IPS DF 6.9 (cell line): ENCODE results near the gene PRND.
"Not testable (repeated sequence)": the region's sequence is repeated elsewhere in the genome, so short reads cannot be mapped to it uniquely, and the experiment has no call there.

Experiments used
- DNase-seq: peaks from one replicate; pipeline ENCODE4 v3.0.0-alpha.2; 2013; ENCODE audit warnings: low read depth, low spot score
- H3K27ac ChIP-seq: one replicate; pipeline ENCODE4 v1.5.1; 2013; ENCODE audit warnings: low read length, control low read depth
- H3K27me3 ChIP-seq: 2 replicates; pipeline ENCODE4 v1.6.1; 2013; ENCODE audit warnings: mild to moderate bottlenecking, low read length; ENCODE audit not compliant: control insufficient read depth, insufficient read depth
- H3K36me3 ChIP-seq: 2 replicates; pipeline ENCODE4 v1.6.1; 2013; ENCODE audit warnings: low read length; ENCODE audit not compliant: control insufficient read depth, insufficient read depth
- H3K4me1 ChIP-seq: 2 replicates; pipeline ENCODE4 v1.6.1; 2013; ENCODE audit warnings: low read length; ENCODE audit not compliant: control insufficient read depth, insufficient read depth
- H3K4me3 ChIP-seq: 2 replicates; pipeline ENCODE4 v1.5.1; 2013; ENCODE audit warnings: mild to moderate bottlenecking, low read length
- H3K9me3 ChIP-seq: 2 replicates; pipeline ENCODE4 v1.6.1; 2013; ENCODE audit warnings: low read length, inconsistent platforms; ENCODE audit not compliant: control insufficient read depth, insufficient read depth
- WGBS: extraction: QIAGEN DNeasy Blood & Tissue Kit; methylation state at CpG from one replicate; pipeline ENCODE4 v1.1.7; 2013; ENCODE audit warnings: mixed read lengths, missing lambda C conversion rate; ENCODE audit not compliant: insufficient read length, insufficient coverage; 5-methylcytosine and 5-hydroxymethylcytosine counted together

PRND gene

DNA sequence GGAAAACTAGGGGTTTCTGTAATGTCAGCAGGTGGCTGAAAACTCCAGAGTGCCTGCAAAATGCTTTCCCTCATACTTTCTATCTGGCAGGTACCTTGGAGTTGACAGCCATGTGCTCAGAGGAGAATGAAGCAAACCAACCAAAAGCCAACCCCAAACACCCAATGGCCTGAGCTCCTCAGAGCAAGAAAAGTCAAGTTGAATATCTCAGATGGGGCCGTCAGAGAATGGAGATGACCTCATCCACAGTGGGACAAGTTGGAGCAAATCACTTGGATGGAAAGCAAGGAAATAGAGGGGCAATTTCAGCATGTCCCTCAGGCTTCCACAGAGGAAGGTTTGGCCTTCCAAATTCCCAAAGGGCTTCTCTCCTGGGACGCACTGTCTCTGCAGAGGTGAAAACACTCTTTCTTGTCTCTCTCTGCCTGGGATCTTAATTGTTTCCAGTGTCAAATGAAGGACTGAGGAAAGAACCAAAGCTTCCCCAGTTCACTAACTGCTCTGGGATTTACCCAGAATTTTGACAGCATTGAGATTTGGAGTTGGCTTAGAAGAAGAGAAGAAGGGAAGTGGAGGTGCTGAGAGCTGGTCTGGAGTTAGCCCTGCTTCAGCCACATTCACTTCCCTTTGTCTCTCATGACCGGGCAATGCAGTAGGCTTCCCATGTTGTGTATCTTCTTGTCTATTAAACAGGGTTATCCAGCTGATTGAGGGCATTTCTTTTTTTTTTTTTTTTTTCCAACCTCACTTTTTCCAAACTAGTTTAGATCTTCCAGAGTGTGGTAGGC, 42.2 kb downstream of the PRND start:
- no peak for DNase-seq
- H3K27ac ChIP-seq: no peak overlapping the region
- no peaks in the 10 kb centered on the region for H3K4me1 ChIP-seq
- H3K9me3 ChIP-seq: no peaks in the 10 kb centered on the region
- WGBS: no CpG with 5 or more reads among the region's 3 CpGs
- H3K27me3 ChIP-seq: no peaks in the 10 kb centered on the region; the same call in 1 of the 2 replicates
- H3K4me3 ChIP-seq: no peak overlapping the region
- H3K36me3 ChIP-seq: no peaks in the 10 kb centered on the region

DNA sequence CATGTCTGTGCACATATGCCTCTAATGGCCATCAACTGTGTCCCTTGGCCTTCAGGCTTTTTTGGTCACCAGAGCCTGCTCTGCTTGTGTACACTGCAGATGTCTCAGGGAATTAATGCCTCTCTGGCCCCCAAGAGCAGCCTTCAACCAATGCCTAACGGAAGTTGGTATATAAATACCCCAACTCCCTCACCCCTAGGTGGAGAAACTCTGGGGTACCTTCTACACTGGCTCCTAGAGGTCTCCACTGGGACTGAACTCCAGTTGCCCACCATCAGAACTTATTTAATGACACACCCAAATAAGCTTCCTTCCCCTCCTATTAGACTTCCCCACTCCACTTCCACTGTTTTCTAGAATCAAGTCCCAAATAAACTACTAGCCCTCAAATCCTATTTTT, 43.1 kb downstream of the PRND start:
- H3K27ac ChIP-seq: no peak overlapping the region
- no peak overlapping the region for H3K4me3 ChIP-seq
- no peaks in the 10 kb centered on the region for H3K36me3 ChIP-seq
- H3K4me1 ChIP-seq: no peaks in the 10 kb centered on the region
- no peak for DNase-seq
- WGBS: no CpG with 5 or more reads among the region's 1 CpG
- H3K27me3 ChIP-seq: no peaks in the 10 kb centered on the region; the same call in 1 of the 2 replicates
- H3K9me3 ChIP-seq: no peaks in the 10 kb centered on the region

DNA sequence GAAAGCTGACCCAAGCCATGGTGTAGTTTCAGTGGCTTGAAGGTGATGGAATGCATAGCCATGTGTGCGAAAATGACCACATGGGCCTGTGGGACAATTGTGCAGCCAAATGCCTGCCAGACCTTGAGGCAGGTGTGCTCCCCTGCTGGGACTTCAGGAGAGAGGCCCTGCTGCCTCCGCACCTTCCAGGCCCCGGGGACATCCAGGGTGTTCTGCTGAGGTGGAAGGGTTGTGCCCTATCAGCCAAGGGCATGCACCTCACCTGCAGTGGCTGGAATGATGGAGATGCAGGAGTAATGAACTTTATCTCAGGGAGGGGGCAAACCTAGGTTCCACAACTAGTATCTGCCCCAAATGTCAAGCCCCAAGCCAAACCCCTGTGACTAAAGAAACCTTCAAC, 44.0 kb downstream of the PRND start:
- no peaks in the 10 kb centered on the region for H3K9me3 ChIP-seq
- H3K4me3 ChIP-seq: no peak overlapping the region
- no CpG with 5 or more reads among the region's 3 CpGs for WGBS
- no peak for DNase-seq
- no peaks in the 10 kb centered on the region; the same call in 1 of the 2 replicates for H3K27me3 ChIP-seq
- no peaks in the 10 kb centered on the region for H3K4me1 ChIP-seq
- no peaks in the 10 kb centered on the region for H3K36me3 ChIP-seq
- H3K27ac ChIP-seq: no peak overlapping the region

DNA sequence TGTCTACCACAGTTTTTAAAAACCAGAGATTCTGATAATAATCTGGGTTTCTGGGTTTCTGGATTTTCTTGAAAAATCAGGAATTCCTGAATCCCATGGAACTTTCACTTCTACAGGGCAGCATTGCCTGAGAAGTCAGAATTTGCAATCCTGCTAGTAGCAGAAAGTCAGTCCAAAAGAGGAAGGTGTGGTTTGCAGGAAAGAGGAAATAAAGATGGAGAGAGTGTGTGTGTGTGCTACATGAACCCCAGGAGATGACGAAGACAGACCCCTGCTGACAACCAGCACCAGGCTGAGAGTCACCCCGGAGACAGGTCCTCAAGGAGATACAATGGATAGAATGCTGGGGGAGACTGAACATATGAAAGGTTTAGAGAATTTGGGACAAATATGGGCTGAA, 44.9 kb downstream of the PRND start:
- DNase-seq: no peak
- no peak overlapping the region for H3K27ac ChIP-seq
- H3K4me3 ChIP-seq: no peak overlapping the region
- H3K27me3 ChIP-seq: no peaks in the 10 kb centered on the region
- peaks cover 2% of the 10 kb centered on the region for H3K9me3 ChIP-seq
- no peaks in the 10 kb centered on the region for H3K4me1 ChIP-seq
- no peaks in the 10 kb centered on the region for H3K36me3 ChIP-seq
- no CpG with 5 or more reads among the region's 2 CpGs for WGBS

DNA sequence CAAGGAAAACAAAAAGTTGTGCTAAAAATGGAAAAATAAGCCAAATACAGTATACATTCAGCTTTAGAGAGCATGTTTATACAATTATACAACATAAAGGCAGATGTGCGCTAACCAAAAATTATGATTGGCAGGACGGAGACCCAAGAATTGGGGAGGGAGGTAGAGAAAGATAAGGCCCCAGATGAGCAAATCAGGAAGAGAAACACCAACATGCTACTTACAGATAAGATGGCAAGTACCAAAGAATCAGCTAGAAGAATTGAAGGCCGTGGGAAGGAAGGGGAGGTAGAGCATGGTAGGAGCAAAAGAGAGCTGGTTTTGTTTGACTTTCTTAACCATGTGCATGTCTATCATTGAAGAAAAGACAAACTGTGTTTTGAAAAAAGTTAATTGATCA, 45.4 kb downstream of the PRND start:
- Histone ChIP-seq H3K9me3 (peaks cover 3% of the 10 kb centered on the region), H3K27ac (no peak overlapping the region), H3K27me3 (no peaks in the 10 kb centered on the region), H3K4me3 (no peak overlapping the region), H3K36me3 (no peaks in the 10 kb centered on the region), H3K4me1 (no peaks in the 10 kb centered on the region)
- no CpG with 5 or more reads among the region's 3 CpGs for WGBS
- no peak for DNase-seq

DNA sequence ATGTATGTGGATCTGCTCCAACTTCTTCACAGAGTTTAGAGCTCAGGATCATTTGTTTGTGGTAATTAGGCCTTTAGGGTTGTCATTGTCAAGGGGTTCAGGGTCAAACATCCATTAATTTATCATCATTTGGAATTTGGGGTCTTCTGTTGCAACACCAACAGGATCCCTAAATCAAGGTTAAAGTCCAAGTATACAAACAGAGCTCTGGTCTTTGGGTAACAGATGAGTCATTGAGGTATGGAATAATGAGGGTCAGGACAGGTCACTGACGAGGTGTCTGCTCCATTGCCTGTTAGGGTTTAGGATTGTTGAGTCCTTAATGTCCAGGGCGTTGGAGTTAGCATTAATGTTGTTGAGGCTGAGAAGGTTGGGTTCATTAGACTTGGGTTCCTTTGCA, 47.6 kb downstream of the PRND start:
- H3K4me3 ChIP-seq: no peak overlapping the region
- WGBS: no CpG with 5 or more reads among the region's 2 CpGs
- H3K27me3 ChIP-seq: no peaks in the 10 kb centered on the region
- H3K9me3 ChIP-seq: peaks cover 3% of the 10 kb centered on the region
- DNase-seq: no peak
- H3K4me1 ChIP-seq: no peaks in the 10 kb centered on the region
- H3K36me3 ChIP-seq: no peaks in the 10 kb centered on the region
- no peak overlapping the region for H3K27ac ChIP-seq

DNA sequence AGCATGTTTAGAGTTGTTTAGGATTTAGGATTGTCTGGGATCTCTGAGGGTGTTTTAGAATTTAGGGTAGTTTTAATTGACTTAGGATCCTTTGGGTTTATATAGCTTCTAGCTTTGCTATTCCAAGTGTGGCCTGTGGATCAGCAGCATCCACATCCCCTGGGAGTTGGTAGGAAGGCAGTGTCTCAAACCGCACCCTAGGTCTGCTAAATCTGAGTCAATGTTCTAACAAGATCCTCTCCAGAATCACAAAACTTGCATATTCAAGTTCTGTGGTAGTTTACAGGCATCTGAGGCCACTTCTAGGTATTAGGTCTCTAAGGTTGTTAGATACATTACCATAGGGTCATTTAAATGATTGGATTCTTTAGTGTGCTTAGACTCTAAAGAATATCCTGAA, 48.3 kb downstream of the PRND start:
- no peak overlapping the region for H3K27ac ChIP-seq
- no peaks in the 10 kb centered on the region for H3K4me1 ChIP-seq
- no peak for DNase-seq
- peaks cover 3% of the 10 kb centered on the region for H3K9me3 ChIP-seq
- H3K27me3 ChIP-seq: no peaks in the 10 kb centered on the region
- H3K36me3 ChIP-seq: no peaks in the 10 kb centered on the region
- no peak overlapping the region for H3K4me3 ChIP-seq
- WGBS: no CpG with 5 or more reads among the region's 1 CpG

DNA sequence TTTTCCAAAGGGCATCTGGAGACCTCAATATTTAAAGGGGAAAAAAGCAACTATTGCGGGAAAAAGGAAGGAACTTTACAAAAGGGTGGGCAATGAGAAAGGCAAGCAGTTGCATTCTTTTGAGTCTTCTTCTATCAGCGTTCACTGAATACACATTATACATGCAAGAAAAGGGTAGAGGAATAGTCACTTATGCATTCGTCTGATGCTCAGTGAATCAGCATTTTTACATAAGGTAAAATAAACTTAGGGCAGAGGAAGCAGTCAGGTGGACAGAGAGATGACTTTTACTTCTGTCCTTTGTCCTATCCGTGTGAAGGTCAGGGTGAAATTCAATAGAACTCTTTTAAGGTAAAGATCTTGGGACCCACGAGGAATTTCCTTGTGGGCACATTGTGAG, 49.3 kb downstream of the PRND start:
- Histone ChIP-seq H3K36me3 (no peaks in the 10 kb centered on the region), H3K4me3 (no peak overlapping the region), H3K4me1 (no peaks in the 10 kb centered on the region), H3K9me3 (peaks cover 3% of the 10 kb centered on the region), H3K27ac (no peak overlapping the region), H3K27me3 (no peaks in the 10 kb centered on the region)
- no peak for DNase-seq
- WGBS: no CpG with 5 or more reads among the region's 5 CpGs

DNA sequence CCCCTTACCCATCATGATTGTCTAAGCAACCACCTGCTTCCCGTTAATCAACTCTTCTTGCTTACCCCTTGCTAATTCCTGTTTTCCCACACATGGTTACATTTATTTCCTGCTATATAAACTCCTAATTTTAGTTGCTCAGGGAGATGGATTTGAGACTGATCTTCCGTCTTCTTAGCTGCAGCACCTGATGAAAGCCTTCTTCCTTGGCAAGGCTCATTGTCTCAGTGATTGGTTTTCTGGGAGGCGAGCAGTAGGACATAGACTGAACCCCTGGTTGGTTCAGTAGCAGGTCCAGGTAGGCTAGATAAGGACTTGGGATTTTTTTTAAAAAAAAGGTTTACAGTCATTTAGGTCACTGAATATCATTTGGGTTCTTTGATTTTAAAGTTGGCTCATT, 50.4 kb downstream of the PRND start:
- no peak overlapping the region for H3K27ac ChIP-seq
- no peaks in the 10 kb centered on the region for H3K36me3 ChIP-seq
- no peaks in the 10 kb centered on the region for H3K4me1 ChIP-seq
- DNase-seq: no peak
- no peaks in the 10 kb centered on the region for H3K27me3 ChIP-seq
- WGBS: no CpG with 5 or more reads among the region's 3 CpGs
- no peak overlapping the region for H3K4me3 ChIP-seq
- peaks cover 3% of the 10 kb centered on the region for H3K9me3 ChIP-seq

DNA sequence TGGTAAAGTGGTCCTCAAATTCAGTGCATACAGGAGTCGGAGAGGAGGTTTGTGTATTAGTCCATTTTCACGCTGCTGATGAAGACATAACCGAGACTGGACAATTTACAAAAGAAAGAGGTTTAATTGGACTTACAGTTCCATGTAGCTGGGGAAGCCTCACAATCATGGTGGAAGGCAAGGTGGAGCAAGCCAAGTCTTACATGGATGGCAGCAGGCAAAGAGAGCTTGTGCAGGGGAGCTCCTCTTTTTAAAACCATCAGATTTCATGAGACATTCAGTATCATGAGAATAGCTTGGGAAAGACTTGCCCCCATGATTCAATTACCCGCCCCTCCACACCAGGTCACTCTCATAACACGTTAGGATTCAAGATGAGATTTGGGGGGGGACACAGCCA, 51.3 kb downstream of the PRND start:
- not testable (repeated sequence) for DNase-seq, H3K4me3 ChIP-seq, H3K36me3 ChIP-seq, H3K27me3 ChIP-seq, H3K9me3 ChIP-seq, H3K27ac ChIP-seq, H3K4me1 ChIP-seq
- WGBS: no CpG with 5 or more reads among the region's 5 CpGs

DNA sequence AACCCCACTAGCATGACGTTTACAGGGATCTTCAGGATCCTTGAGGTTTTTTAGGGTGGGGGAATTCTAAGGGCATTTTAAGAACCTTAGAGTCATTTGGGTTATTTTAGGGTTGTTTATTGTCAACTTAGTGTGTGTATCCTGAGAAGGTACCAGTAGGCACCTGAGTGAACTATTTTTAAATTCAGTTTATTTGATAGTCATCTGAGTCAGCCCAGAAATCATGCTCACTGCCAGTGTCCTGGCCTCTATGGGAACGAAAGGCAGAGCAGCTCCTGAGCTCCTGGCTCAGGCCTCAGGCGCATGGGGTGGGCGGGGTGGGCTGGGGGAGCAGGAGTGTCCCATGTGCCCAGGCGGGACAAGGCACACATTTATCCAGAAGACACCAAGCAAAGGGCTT, 52.0 kb downstream of the PRND start:
- H3K36me3 ChIP-seq: no peaks in the 10 kb centered on the region
- no CpG with 5 or more reads among the region's 5 CpGs for WGBS
- H3K4me1 ChIP-seq: no peaks in the 10 kb centered on the region
- no peak overlapping the region for H3K27ac ChIP-seq
- H3K9me3 ChIP-seq: peaks cover 3% of the 10 kb centered on the region
- no peaks in the 10 kb centered on the region for H3K27me3 ChIP-seq
- no peak overlapping the region for H3K4me3 ChIP-seq
- DNase-seq: no peak
